HCT116 (cell line): ENCODE data around the gene GABBR2. TPM values are rescaled to one million over a fixed set of nuclear protein-coding genes. Genes with fewer than 3 reads are reported as not detected.

Experiments
- ATAC-seq: fragments of 200-7000 bp; cut with Tn5 transposase; 2 replicates; pipeline ENCODE4 v1.9.1; 2020; ENCODE audit warnings: mild to moderate bottlenecking, moderate library complexity
- BruUV-seq: library from RNA; stranded (reverse); fragments of 400-500 nt; replicated peaks from 2 replicates; lab custom pipeline; 2021; lab: Mats Ljungman, UMichigan
- CTCF ChIA-PET: fragments of 300-600 bp; sonication (Branson Sonifier 250); formaldehyde crosslinking; loops from one replicate; lab custom pipeline; 2021; ENCODE audit warnings: antibody characterized with exemption; lab: Charles Lee
- POLR2A ChIA-PET: fragments of 300-600, 350-600 bp; sonication (Branson Sonifier 250); formaldehyde crosslinking; loops from one replicate; lab custom pipeline; 2021; ENCODE audit warnings: antibody characterized with exemption; lab: Charles Lee
- RAD21 ChIA-PET, 2 experiments: fragments of 300-600 bp; sonication (Branson Sonifier 250); formaldehyde crosslinking; loops; one replicate each; lab custom pipeline; 2023; ENCODE audit warnings: low total read pairs in 2 of 2; ENCODE audit not compliant: uncharacterized antibody in 2 of 2, unreplicated experiment in 2 of 2, low non-redundant PET in 1 of 2; lab: Charles Lee
- DNase-seq: peaks from one replicate; pipeline ENCODE4 v3.0.0-alpha.2; 2010; ENCODE audit warnings: low read depth, low spot score
- H2AFZ ChIP-seq: fragments of 200-600 bp; shearing (Covaris generic), sonication (generic); 2 replicates; pipeline ENCODE4 v1.6.1; 2017; ENCODE audit warnings: low read depth, mixed run types, mixed read lengths, antibody characterized with exemption, low read length; ENCODE audit not compliant: poor library complexity, severe bottlenecking
- H3K27ac ChIP-seq: 2 replicates; pipeline ENCODE4 v1.5.1; 2012; ENCODE audit warnings: low read depth, low read length
- H3K27me3 ChIP-seq: fragments of 200-600 bp; sonication (generic); 2 replicates; pipeline ENCODE4 v1.6.1; 2016; ENCODE audit warnings: mixed run types, low read length, mixed read lengths; ENCODE audit not compliant: insufficient read depth
- H3K36me3 ChIP-seq, 2 experiments: fragments of 200-500 bp in 1 of 2; fragments of 200-600 bp in 1 of 2; sonication (Bioruptor generic) in 1 of 2; sonication (generic) in 1 of 2; 2 replicates each; pipeline versions ENCODE4 v1.5.1 to v1.6.1; 2014 to 2016; ENCODE audit warnings: low read length in 2 of 2, inconsistent platforms in 1 of 2, mixed read lengths in 1 of 2, mixed run types in 1 of 2; ENCODE audit not compliant: insufficient read depth in 2 of 2, control insufficient read depth in 1 of 2
- H3K4me1 ChIP-seq, 2 experiments: fragments of 200-600 bp in 1 of 2; sonication (generic) in 1 of 2; 2 replicates each; pipeline versions ENCODE4 v1.5.1 to v1.6.1; 2012 to 2017; ENCODE audit warnings: low read length in 2 of 2, inconsistent platforms in 1 of 2, mild to moderate bottlenecking in 1 of 2, mixed read lengths in 1 of 2, mixed run types in 1 of 2, moderate library complexity in 1 of 2; ENCODE audit not compliant: insufficient read depth in 2 of 2, control insufficient read depth in 1 of 2
- H3K4me2 ChIP-seq: fragments of 200-600 bp; sonication (generic); 2 replicates; pipeline ENCODE4 v1.6.1; 2017; ENCODE audit warnings: mixed run types, low read length, mixed read lengths
- H3K4me3 ChIP-seq, 2 experiments: fragments of 200-600 bp in 1 of 2; sonication (generic) in 1 of 2; replicated peaks in 1 of 2; 2 replicates each; pipeline ENCODE4 v1.5.1; 2011 to 2016; ENCODE audit warnings: low read length in 2 of 2, control low read depth in 1 of 2, low read depth in 1 of 2, mild to moderate bottlenecking in 1 of 2, mixed read lengths in 1 of 2, mixed run types in 1 of 2
- H3K79me2 ChIP-seq: fragments of 200-600 bp; sonication (generic); 2 replicates; pipeline ENCODE4 v1.6.1; 2017; ENCODE audit warnings: mild to moderate bottlenecking, mixed run types, low read length, moderate library complexity, mixed read lengths; ENCODE audit not compliant: insufficient read depth
- H3K9ac ChIP-seq: fragments of 200-600 bp; sonication (generic); 2 replicates; pipeline ENCODE4 v1.6.1; 2016; ENCODE audit warnings: low read length, mixed read lengths
- H3K9me2 ChIP-seq: fragments of 200-600 bp; sonication (generic), shearing (Covaris generic); 2 replicates; pipeline ENCODE4 v1.6.1; 2017; ENCODE audit warnings: mixed run types, mild to moderate bottlenecking, moderate library complexity; ENCODE audit not compliant: insufficient read depth
- H3K9me3 ChIP-seq, 2 experiments: fragments of 200-500 bp in 1 of 2; fragments of 200-600 bp in 1 of 2; sonication (Bioruptor generic) in 1 of 2; sonication (generic) in 1 of 2; 2 replicates each; pipeline ENCODE4 v1.6.1; 2014 to 2017; ENCODE audit warnings: low read length in 2 of 2, mixed read lengths in 2 of 2, inconsistent platforms in 1 of 2, low read depth in 1 of 2, mild to moderate bottlenecking in 1 of 2, mixed run types in 1 of 2, moderate library complexity in 1 of 2; ENCODE audit not compliant: control insufficient read depth in 1 of 2, insufficient read depth in 1 of 2
- H4K20me1 ChIP-seq: fragments of 200-600 bp; sonication (generic), shearing (Covaris generic); 2 replicates; pipeline ENCODE4 v1.6.1; 2017; ENCODE audit warnings: mixed run types, mild to moderate bottlenecking, moderate library complexity; ENCODE audit not compliant: insufficient read depth
- CTCF ChIP-seq, 3 experiments: fragments of 200-600 bp in 1 of 3; sonication (generic) in 1 of 3; IDR thresholded peaks in 2 of 3; conservative IDR thresholded peaks in 1 of 3; 2 replicates each; pipeline ENCODE4 v1.5.1; 2012 to 2017; ENCODE audit warnings: low read depth in 2 of 3, low read length in 2 of 3, antibody characterized with exemption in 1 of 3, borderline replicate concordance in 1 of 3, control low read depth in 1 of 3, mild to moderate bottlenecking in 1 of 3, mixed read lengths in 1 of 3, mixed run types in 1 of 3, moderate library complexity in 1 of 3; ENCODE audit not compliant: insufficient read depth in 1 of 3
- JUND ChIP-seq: IDR thresholded peaks from 2 replicates; pipeline ENCODE4 v1.6.1; 2012
- POLR2A ChIP-seq: IDR thresholded peaks from 2 replicates; pipeline ENCODE4 v1.7.0; 2011; ENCODE audit warnings: borderline replicate concordance; ENCODE audit not compliant: insufficient read depth, insufficient read length; ENCODE audit errors: extremely low read depth
- RAD21 ChIP-seq: IDR thresholded peaks from 2 replicates; pipeline ENCODE4 v1.6.1; 2012; ENCODE audit warnings: low read depth, mild to moderate bottlenecking
- REST ChIP-seq: IDR thresholded peaks from 2 replicates; pipeline ENCODE4 v1.6.1; 2012; ENCODE audit warnings: low read depth
- SP1 ChIP-seq: IDR thresholded peaks from 2 replicates; pipeline ENCODE4 v1.6.1; 2012; ENCODE audit warnings: low read depth
- SRF ChIP-seq: IDR thresholded peaks from 2 replicates; pipeline ENCODE4 v1.6.1; 2012; ENCODE audit warnings: low read depth
- ZBTB33 ChIP-seq: IDR thresholded peaks from 2 replicates; pipeline ENCODE4 v1.6.1; 2011; ENCODE audit warnings: mild to moderate bottlenecking, low read length, moderate library complexity; ENCODE audit not compliant: insufficient replicate concordance; ENCODE audit errors: extremely low read depth
- ZFX ChIP-seq: fragments of 450-650 bp; IDR thresholded peaks from 2 replicates; pipeline ENCODE4 v1.6.1; 2017
- intact Hi-C: fragments of 100-400 bp; cut with micrococcal nuclease; formaldehyde crosslinking; loops from 2 replicates; pipeline ENCODE4 v1.10.0; 2022
- total RNA-seq: library from RNA; stranded (reverse); gene quantifications from one replicate; pipeline ENCODE4 v1.2.1, GENCODE V29; 2021; ENCODE audit not compliant: unreplicated experiment

The GABBR2 gene
- total RNA-seq, 1 experiment from 2014 or later: 0.15 TPM

GRCh38 chr9:98442541-98442940, 266.2 kb downstream of the GABBR2 start:
- Histone ChIP-seq H3K79me2 (no peaks in the 10 kb centered on the region), H3K27me3 (peaks cover 41% of the 10 kb centered on the region), H3K36me3 (no peaks in the 10 kb centered on the region), H2AFZ (no peak overlapping the region), H3K9ac (no peak overlapping the region), H3K9me3 (no peaks in the 10 kb centered on the region), H4K20me1 (no peaks in the 10 kb centered on the region), H3K4me3 (no peak overlapping the region), H3K4me2 (no peak overlapping the region), H3K27ac (no peak overlapping the region), H3K9me2 (no peaks in the 10 kb centered on the region), H3K4me1 (no peaks in the 10 kb centered on the region)
- ATAC-seq: no peak
- RAD21 ChIA-PET: no interaction called here
- POLR2A ChIA-PET: no interaction called here
- TF ChIP-seq SRF: no peak
- TF ChIP-seq JUND: no peak
- no peak for TF ChIP-seq CTCF (IDR thresholded peaks at IDR 0.05 in 2 of 3, conservative IDR thresholded peaks at IDR 0.05 in 1 of 3; ENCODE audit: borderline replicate concordance in 1 of 3, insufficient read depth in 1 of 3, low read depth in 2 of 3, low read length in 2 of 3)
- TF ChIP-seq SP1: no peak
- TF ChIP-seq ZBTB33: no peak
- intact Hi-C loops: no loop called here
- CTCF ChIA-PET: no interaction called here
- DNase-seq: no peak
- BruUV-seq: no TSS peak

- ATAC-seq (no peak), DNase-seq (no peak)
- intact Hi-C loops: no loop called here
- Histone ChIP-seq H3K9me2 (no peaks in the 10 kb centered on the region), H3K4me2 (no peak overlapping the region), H2AFZ (no peak overlapping the region), H4K20me1 (no peaks in the 10 kb centered on the region), H3K36me3 (no peaks in the 10 kb centered on the region), H3K9ac (no peak overlapping the region), H3K27ac (no peak overlapping the region), H3K9me3 (no peaks in the 10 kb centered on the region), H3K27me3 (peaks cover 41% of the 10 kb centered on the region), H3K4me1 (no peaks in the 10 kb centered on the region), H3K79me2 (no peaks in the 10 kb centered on the region), H3K4me3 (no peak overlapping the region)
- CTCF ChIA-PET: no interaction called here
- BruUV-seq: no TSS peak
- RAD21 ChIA-PET: no interaction called here
- TF ChIP-seq REST (no peak), POLR2A (no peak), ZBTB33 (no peak), SRF (no peak), ZFX (no peak), RAD21 (0 out of 2 replicates have a peak, but pooled peaks have one; percentile 10), JUND (no peak)
- POLR2A ChIA-PET: no interaction called here
Measured at GRCh38 chr9:98442114-98442513, 266.6 kb downstream of the GABBR2 start.
